NCI-H1048 (cell line): ENCODE data around the gene GRAP2.
"Not testable (repeated sequence)": the region's sequence is repeated elsewhere in the genome, so short reads cannot be mapped to it uniquely, and the experiment has no call there.

ENCODE experiments used
- DNase-seq: peaks from one replicate; lab custom pipeline; 2025; lab: John Stamatoyannopoulos, UW

The GRAP2 gene

DNA sequence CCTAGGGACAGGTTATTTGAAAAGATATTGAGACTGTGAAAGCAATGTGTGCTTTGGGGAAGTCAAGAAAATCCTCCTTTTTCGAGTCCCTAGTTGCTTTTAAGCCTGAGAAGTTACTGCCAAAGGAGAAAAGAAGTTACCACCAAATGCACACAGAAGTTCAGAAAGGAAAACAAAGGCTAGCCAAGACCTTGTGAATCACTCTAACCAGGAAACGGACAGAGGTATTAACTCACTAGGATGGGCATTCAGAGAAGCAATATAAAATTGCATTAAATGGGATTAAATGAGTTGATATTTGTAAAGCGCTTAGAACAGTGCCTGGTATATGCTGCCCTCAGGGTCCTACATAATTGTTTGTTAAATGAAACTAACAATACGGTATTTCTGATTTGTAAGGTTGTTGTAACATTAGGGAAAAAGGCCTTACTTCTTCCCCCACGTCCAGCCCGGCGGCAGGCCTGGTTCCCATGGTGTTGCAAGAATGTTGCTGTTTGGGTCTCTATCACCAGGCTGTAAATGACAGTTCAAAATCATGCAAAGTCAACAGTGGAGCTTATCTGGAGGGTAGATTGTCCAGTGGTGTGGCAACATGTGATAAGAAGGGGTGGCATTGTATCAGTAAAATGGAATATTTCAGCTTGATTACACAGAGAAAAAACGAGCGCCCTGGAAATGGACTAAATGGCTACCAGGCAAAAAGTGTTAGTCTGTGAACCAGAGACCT is 66.4 kb downstream of the GRAP2 start:
- no peak for DNase-seq

DNA sequence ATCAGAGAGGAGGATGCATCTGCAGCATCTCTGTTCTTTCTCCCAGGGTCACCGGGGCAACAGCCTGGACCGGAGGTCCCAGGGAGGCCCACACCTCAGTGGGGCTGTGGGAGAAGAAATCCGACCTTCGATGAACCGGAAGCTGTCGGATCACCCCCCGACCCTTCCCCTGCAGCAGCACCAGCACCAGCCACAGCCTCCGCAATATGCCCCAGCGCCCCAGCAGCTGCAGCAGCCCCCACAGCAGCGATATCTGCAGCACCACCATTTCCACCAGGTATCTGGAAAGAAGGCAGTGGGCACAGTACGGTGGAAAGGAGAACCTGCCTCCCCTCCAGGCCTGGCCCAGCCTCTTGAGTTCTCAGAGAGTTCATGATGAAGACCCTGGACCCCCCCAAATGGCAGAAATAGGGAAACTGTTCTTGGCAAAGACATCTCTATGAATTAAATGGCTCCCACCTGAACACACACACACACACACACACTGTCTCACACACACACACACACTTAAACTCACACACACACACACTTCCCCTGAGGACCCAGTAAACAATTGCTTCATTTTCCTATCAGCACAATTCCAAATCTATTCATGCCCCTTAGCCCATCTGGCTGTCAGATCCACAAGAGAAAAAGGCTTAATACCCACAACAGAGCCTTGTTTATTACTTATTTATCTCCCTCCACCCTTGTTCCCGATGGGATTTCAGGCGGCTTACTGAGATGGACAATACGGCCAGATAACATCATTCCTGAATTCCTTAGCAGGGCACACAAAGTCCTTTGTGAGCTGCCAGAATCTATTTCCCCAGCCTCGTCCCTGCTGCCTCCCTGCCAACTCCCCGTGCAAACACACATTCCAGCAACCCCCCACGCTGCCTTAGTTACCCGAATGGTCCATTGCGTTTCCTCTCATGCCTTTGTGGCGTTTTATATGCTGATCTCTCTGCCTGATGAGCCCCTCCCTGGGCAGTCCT is 67.4 kb downstream of the GRAP2 start:
- no peak for DNase-seq

DNA sequence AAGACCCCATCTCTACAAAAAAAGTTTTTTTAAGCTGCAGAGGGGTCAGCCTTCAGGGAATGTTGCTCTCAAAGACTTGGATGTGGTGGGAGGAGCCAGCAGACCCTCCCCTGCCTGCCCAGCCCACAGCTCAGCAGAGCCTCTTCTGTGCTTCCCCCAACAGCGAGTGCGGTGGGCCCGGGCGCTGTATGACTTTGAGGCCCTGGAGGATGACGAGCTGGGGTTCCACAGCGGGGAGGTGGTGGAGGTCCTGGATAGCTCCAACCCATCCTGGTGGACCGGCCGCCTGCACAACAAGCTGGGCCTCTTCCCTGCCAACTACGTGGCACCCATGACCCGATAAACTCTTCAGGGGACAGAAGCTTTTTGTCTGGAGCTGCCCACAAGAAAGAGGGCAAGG is 69.9 kb downstream of the GRAP2 start:
- no peak for DNase-seq

DNA sequence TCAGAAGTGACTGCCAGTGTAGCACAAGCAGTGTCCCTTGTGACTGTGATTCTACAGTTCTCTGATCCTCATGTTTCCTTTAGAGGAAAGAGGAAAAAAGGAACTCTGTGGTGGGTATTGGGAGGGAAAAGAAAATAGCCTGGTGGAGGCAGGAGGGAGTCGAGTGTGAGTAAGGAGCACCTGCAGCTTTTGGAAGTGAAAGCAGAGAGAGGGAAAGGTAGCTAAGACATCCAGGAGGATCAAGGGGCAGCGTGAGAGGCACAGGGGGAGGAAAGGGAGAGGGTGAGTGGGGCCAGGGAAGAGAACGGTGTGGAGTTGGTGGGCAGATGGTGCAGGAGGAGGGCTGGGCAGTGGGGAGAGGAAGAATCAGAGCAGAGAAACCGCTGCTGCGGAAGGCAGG is 71.8 kb downstream of the GRAP2 start:
- no peak for DNase-seq

DNA sequence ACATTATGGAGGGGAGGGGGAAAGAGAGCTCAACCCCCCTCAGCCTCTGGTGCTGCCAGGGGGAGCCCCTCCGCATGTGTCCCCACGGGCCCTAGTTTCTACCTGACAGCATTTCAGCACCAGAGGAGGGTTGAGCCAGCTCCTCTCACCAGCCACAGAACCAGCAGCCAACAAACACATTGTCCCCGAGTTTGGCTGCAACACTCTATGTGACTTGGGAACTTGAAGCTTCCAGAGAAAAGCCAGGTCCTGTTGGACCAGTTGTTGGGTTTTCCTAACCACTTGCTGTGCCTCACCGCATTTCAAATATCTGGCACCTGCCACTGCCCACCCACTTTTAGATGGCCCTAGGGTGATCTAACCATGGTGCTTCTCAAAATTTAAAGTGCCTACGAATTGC is 72.8 kb downstream of the GRAP2 start:
- no peak for DNase-seq

DNA sequence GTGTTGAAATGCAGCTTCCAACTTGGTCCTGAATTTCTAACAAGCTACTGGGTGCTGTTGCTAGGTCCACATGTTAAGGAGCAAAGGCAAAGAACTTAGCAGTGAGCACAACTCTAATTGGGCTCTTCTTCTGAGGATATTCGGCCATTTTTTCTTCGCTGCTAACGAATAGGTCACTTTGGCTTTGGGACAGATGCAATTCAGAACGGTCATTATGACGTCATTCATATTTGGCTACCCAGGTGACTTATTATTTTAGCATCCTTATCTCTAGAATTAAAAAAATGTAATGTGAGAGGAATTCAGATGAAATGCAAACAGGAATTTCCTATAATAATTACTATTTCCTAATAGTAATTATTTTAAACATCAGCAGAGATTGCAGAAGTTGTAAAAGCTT is 73.2 kb downstream of the GRAP2 start:
- DNase-seq = no peak

DNA sequence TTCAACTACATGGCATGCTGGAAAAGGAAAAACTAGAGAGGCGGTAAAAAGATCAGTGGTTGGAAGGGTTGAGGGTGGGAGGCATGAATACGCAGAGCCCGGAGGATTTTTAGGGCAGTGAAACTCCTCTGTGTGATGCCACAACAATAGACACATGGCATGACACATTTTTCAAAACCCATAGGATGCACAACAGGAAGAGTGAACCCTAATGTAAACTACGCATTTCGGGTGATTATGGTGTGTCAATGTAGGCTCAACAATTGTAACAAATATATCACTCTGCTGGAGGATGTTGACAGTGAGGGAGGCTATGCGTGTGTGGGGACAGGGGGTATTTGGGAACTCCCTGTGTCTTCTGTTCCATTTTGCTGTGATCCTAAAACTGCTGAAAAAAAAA is 78.2 kb downstream of the GRAP2 start:
- DNase-seq = no peak

DNA sequence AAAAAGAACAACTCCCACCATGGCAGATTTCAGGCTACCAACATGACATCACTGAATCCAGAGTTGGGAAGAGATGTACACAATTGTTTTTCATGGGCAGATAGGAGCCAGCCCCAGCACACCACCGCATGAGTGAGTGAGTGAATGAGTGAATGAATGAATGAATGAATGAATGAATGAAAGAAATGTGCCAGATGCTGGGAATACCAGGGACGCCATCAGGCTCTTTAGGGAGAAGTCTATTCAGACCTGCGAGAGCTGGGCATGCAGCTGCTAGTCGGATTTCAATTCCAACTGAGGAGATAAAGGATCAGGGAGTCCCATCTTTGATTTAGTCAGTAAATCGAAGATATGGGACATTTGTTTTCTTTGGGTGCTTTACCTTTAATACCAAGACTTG is 78.6 kb downstream of the GRAP2 start:
- no peak for DNase-seq

DNA sequence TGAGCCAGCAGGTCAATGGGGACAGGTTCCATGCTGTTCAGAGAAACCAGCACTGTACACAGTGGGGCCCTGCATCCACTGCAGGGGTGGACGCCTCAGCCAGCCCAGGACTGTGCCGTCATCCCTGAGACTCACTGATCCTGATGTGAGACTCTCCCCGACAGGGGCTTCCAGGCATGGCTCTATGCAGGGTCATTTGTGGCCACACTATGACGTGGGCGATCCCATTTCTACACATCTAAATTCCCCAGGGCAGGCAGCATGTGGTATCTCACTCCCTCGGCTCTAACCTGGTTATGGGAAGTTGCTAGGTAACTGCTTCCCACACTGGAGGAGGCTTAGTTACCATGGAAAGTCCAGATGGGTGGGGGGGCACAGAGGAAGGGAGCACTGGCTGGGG is 79.7 kb downstream of the GRAP2 start:
- no peak for DNase-seq

DNA sequence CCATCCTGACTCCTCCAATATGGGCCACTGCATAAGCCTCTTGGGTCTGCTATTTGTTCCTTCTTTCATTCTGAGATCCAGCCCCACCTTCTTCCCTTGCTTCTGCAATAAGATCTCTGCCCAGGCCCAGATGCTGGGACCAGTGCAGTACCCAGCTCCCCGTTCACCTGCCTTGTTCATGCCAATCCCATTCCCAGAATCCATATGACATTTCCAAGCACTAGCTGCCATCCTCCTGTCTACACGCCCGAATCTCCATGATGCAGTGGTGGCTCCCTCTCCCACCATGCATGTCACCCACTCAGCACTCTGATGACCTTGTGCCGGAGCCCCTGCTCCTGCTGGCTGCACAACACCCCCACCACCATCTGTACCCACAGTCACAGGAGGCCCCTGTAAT is 82.5 kb downstream of the GRAP2 start:
- DNase-seq = no peak

DNA sequence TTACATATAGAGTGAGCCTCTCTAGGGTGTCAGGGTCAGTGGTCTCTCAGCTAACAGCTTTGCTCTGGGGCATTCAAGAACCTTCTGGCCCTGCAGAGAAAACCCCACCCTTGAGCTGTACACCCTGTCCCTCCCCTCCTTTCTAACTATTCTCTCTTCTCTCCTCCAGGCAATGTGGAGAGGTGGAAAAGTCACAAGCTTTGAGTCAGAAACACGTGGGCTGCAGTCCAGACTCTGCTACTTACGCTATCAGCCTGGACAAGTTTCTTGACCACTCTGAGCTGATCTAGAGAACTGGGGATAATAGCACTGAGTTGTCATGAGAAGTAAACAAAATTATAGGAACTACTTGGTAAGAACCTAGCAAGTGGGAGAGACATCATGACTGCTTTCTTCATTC is 83.1 kb downstream of the GRAP2 start:
- no peak for DNase-seq

DNA sequence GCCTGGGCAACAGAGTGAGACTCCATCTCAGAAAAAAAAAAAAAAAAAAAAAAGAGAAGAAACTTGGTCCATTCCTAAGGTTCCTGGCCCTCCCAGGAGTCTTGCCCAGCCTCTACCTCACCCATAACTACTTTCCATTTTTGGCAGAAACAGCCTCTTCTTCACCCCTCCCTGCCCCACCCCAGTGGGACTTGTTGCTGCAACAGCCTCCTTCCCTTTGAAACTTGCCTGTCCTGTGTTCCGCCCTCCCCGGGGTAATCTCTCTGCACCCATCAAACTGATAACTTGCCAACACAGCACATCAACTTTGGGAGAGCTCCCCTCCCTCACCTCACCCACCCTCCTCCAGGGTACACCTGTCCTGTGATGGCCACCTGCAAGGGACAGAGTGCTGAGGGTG is 83.9 kb downstream of the GRAP2 start:
- DNase-seq = no peak

DNA sequence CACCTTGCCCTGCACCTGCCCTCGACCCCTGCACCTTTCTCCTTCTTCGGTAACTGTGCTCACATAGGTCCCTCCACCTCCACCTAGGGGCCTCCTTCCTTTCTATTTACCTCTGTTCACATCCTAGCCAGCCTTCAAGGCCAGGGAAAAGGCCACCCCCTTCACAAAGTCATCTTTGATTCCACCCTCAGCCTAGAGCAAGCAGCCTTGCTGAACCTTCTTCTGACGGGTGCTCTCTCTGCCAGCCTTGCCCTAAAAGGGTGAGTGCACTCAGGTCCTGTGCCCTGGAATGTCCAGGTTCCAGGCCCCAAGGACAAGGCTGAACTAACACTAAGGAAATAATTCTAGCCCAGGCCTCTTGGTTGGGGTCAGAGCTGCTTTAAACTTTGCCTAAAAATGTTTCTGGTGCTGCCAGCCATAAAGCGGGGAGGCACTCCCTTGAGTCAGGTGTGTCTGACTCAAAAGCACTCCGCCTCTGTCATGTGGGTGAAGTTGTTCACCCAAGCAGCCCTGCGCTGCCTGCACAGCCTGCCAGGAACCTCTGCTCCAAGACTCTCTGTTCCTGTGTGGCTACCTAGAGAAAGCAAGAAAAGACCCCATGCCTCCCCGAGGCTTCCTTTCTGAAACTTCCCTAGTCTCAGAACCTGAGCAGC is 84.6 kb downstream of the GRAP2 start:
- no peak for DNase-seq

DNA sequence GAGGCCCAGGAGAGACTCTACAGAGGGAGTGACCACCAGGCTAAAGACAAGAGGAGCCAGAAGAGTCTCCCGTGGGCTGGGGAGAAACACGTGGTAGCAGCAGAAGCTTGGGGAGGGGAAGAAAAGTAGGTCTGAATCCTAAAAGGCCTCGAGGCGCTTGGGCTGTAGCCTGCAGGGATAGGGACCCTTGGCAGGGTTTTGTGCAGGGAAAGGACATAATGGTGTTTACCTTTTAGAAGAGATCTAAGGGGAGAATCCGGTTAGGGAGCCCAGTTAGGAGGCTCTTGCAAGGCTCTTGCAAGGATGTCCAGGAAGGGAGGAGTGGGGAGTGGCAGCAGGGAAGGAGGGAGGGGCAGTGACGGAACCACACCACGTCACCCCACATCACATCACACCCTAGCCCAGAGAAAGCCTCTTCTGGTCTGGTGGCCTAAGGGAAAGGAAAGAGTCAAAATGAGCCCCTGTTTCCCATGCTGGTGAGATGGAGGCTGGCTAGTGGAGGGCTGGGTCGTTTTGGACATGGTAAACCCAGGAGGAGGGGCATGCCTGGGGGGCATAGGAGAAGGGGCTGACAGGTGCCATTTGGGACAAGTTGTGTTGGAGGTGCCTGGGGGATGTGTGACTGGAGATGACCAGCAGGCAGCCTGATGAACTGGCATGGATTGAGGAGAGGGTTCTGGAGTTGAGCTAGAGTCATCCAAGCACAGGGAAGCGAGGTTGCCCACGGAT is 87.7 kb downstream of the GRAP2 start:
- DNase-seq = no peak

DNA sequence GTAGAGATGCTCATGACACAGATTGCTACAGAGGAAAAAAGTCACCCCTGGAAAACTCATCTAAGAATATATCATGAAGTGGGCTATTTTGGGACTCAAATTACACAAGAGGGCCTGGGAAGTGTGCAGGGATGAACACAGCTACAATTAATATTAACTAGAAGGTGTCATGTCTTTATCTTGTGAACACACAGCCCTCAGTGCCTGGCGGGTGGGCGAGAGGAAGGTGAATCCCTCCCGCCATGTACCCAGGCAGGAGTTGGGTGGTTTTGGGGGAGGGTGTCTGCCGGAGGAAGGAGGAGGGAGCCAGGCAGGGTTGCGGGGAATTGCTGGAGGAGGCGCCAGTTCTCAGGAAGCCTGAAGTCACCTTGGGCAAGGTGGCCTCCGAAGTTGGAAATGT is 88.7 kb downstream of the GRAP2 start:
- no peak for DNase-seq

DNA sequence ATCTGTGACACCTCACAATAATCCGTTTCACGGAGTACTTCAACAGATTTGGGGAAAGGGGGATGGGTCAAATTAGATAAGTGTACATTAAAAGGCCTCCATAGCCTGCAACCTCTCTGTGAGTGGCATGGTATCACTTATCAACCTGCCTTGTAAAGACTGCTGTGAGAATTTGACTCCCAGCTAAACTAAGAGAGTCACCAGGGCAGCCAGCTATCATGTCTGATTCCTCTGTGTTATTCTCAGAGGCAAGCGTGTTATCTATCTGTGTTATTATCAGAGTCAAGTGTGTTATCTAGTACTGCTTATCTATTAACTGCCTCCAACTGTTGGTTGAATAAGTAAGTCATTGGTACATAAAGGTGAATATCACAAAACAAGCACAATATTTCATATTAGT is 89.8 kb downstream of the GRAP2 start:
- DNase-seq = no peak

DNA sequence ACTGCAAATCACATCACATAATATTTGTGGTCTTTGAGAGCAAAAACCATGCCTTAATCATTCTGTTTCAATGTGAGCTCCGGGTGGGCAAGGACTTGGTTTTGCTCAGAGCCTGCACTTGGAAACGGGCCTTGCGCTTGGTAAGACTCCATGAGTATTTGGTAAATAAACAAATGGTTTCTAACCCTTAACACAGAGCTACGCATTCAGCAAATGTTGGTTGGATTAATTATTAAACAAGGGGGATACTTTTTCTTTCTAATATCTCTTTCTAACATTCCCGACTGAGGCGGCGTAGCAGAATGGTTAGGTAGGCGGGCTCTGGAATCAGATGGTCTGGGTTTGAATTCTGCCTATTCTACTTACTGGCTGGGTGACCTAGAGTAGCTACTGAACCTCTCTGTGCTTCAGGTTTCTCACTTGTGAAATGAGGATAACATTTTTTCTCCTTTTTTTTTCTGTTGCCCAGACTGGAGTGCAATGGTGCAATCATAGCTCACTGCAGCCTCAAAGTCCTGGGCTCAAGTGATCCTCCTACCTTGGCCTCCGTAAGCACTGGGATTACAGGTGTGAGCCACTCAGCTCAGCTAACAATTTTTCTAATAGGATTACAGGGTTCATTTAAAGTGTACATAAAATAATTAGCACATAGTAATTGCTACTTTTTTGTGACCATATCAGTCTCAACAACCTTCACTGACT is 90.4 kb downstream of the GRAP2 start:
- DNase-seq = no peak

DNA sequence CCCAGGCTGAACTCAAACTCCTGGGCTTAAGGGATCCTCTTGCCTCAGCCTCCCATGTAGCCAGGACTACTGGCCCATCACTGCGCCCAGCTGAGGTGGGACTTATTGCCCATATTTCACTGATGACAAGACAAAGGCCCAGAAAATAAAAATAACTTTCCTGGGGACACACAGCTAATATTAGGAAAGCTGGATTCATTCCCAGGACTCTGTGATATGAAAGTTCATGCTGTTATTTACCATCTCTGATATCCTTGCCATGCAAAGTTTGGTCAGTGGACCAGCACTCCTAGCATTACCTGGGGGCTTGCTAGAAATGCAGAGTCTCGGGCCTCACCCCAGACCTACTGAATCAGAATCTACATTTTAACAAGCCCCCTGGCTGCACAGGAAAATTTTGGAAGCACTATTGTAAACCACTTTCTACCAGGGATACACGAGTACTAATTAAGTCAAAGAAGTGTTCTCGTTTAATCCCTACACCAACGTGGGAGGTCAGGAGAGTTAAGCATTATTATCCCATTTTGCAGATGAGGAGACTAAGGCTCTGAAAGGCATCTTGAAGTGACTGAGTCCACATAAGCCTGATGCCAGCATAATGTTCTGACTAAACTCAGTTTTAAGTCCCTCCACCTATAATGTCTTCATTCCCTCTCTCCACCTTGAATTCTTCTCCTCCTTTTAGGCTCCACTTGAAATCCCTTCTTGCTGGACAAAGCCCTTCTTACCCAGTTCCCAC is 91.4 kb downstream of the GRAP2 start:
- DNase-seq = no peak

DNA sequence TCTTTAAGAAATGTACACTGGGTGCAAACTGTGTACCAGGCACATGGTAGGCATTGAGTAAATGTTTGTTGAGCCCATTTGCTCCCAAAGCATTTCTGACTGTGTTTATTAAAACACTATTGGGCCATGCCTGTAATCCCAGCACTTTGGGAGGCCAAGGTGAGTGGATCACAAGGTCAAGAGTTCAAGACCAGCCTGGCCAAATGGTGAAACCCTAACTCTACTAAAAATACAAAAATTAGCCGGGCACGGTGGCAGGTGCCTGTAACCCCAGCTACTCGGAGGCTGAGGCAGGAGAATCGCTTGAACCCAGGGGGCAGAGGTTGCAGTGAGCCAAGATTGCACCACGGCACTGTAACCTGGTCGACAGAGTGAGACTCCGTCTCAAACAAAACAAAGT is 92.0 kb downstream of the GRAP2 start:
- not testable (repeated sequence) for DNase-seq

DNA sequence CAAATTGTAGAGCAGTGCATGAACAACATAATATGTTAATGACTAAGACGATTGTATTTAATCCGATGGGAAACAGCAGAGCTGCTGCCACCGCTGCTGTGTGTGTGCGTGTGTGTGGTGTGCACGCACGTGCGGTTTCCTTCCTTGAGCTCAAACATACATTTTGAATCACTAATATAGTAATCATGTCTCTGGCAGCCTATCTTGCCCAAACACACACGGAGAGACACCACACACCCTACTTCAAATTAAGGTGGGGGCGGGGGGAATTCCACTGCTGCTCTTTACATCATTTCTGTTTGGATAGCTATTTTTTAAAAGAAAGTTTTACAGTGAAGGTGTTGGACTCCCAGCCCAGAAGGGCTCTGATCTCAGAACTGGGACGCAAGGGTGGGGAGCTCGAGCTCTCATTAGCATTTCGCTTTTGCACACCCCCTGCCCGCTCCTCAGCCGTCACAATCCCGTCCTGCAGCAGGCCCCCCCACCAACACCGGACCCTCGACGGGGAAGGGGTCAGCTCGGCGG is 93.2 kb downstream of the GRAP2 start:
- no peak for DNase-seq
